PFSK-1 (cell line): ENCODE measurements around the gene THBS3.

Experiments
- FOXP2 ChIP-seq: optimal IDR thresholded peaks from 2 replicates; pipeline ENCODE3; 2011; ENCODE audit warnings: borderline replicate concordance, control low read depth, inconsistent platforms; ENCODE audit not compliant: insufficient read depth; ENCODE audit errors: extremely low read length, extremely low read depth
- POLR2AphosphoS5 ChIP-seq: IDR thresholded peaks from 2 replicates; pipeline ENCODE4 v1.6.1; 2012; ENCODE audit warnings: low read depth, mild to moderate bottlenecking, control low read depth, low read length, moderate library complexity
- SIN3A ChIP-seq: IDR thresholded peaks from 2 replicates; pipeline ENCODE4 v1.6.1; 2012; ENCODE audit warnings: mild to moderate bottlenecking, low read length, moderate library complexity, borderline replicate concordance; ENCODE audit not compliant: insufficient read depth
- TAF1 ChIP-seq: IDR thresholded peaks from 2 replicates; pipeline ENCODE4 v1.6.1; 2012; ENCODE audit warnings: low read length, control low read depth, borderline replicate concordance; ENCODE audit not compliant: insufficient read depth
- TF ChIP-seq, protein P1 (sequence below), 2 experiments: IDR thresholded peaks; 2 replicates each; pipeline versions ENCODE4 v1.6.1 to v1.8.0; 2011 to 2012; ENCODE audit warnings: low read depth in 2 of 2, low read length in 2 of 2, control low read depth in 1 of 2, inconsistent platforms in 1 of 2, mild to moderate bottlenecking in 1 of 2, moderate library complexity in 1 of 2; ENCODE audit not compliant: insufficient read depth in 1 of 2

THBS3 gene

DNA sequence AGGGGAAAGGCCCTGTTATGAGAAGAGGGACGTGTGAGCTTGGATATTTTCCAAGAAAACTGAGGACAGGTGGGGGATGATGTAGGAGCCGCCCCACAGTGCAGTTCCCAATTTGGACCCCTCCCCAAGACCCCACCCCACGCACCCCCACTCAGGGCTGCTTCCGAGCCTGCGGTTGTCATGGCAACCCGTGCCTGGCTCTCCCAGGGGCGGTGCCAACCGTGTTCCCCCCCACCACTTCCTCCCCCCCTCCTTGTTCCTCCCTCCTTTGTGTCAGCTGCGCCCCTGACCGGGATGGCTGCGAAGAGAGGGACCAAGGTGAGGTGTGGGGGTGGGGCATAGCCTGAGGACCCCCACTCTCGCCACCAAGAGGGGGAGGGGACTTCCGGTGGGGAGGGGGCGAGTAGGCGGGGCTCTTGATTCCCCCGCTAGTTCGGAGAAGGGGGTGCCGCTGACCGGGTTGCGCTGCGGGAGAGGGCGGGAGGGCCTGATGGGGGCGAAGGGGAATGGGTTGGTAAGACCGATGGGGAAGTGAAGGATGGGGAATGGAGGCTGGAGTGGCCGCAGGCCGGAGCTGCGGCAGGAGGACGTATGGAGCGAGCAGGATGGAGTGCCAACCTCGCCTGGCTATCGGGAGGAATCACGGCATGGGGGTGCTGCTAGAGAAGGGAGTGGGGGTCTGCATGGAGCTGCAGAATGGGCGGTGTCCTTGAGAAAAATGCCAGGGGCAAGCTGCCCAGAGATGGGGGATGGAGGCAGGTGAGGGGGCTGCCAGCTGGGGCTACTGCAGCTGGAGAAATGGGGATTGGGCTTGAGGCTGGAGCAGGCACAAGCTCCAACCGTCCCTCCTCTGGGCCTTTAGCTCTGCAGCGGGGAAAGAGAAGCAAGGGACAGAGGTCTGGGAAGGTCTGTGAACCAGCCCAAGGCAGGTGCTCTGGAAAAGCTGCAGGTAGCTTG, 33.1 kb downstream of the THBS3 start:
- no peak for TF ChIP-seq TAF1

DNA sequence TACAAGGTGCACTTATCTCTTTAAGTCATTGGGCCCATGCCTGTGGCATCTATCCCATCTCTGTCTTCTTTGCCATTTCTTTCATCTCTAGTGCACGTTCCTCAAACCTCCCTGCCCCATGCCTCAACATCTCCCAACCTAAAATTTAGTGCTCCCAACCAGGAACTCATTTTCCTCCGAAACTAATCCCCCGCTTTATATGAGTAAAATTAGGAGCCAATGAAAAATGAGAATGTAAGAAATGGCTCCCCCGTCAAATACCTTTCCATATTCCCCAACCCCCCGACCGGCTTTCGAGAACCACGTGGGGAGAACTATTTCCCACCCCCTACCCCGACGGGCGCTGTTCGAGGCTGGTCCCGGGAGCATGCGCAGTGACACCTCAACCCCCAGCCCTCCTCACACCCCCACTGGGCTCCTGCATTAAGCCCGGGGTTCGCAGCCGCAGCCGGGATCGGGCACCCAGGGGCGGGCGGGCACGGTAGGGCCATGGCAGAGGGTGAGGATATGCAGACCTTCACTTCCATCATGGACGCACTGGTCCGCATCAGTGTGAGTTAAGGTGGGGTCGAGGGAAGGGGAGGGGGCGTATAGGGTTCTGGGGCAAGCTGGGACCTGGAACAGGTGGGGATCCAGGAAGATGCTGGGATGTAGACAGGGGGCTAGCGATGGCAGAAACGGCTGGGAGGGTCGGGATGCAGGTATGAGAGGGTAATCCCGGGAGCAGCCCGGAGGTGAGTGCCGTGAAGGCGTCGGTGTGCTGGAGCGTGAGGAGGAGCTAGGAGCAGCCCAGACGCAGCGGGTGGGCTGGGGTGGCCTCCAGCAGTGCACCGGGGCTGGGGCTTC, 34.0 kb downstream of the THBS3 start, which contains the start of gene TRIM46:
Gene TRIM46, plus strand, starts transcription at position 372 of the 846 bp plus-strand sequence. Its CDS starts 118 bp downstream, at position 490.
- TF ChIP-seq POLR2AphosphoS5 (no peak), SIN3A (no peak), TAF1 (no peak), FOXP2 (no peak)
- TF ChIP-seq, protein P1, sequence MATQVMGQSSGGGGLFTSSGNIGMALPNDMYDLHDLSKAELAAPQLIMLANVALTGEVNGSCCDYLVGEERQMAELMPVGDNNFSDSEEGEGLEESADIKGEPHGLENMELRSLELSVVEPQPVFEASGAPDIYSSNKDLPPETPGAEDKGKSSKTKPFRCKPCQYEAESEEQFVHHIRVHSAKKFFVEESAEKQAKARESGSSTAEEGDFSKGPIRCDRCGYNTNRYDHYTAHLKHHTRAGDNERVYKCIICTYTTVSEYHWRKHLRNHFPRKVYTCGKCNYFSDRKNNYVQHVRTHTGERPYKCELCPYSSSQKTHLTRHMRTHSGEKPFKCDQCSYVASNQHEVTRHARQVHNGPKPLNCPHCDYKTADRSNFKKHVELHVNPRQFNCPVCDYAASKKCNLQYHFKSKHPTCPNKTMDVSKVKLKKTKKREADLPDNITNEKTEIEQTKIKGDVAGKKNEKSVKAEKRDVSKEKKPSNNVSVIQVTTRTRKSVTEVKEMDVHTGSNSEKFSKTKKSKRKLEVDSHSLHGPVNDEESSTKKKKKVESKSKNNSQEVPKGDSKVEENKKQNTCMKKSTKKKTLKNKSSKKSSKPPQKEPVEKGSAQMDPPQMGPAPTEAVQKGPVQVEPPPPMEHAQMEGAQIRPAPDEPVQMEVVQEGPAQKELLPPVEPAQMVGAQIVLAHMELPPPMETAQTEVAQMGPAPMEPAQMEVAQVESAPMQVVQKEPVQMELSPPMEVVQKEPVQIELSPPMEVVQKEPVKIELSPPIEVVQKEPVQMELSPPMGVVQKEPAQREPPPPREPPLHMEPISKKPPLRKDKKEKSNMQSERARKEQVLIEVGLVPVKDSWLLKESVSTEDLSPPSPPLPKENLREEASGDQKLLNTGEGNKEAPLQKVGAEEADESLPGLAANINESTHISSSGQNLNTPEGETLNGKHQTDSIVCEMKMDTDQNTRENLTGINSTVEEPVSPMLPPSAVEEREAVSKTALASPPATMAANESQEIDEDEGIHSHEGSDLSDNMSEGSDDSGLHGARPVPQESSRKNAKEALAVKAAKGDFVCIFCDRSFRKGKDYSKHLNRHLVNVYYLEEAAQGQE (IDR thresholded peaks at IDR 0.05; ENCODE audit: insufficient read depth in 1 of 2, low read depth in 2 of 2, low read length in 2 of 2), result no peak

DNA sequence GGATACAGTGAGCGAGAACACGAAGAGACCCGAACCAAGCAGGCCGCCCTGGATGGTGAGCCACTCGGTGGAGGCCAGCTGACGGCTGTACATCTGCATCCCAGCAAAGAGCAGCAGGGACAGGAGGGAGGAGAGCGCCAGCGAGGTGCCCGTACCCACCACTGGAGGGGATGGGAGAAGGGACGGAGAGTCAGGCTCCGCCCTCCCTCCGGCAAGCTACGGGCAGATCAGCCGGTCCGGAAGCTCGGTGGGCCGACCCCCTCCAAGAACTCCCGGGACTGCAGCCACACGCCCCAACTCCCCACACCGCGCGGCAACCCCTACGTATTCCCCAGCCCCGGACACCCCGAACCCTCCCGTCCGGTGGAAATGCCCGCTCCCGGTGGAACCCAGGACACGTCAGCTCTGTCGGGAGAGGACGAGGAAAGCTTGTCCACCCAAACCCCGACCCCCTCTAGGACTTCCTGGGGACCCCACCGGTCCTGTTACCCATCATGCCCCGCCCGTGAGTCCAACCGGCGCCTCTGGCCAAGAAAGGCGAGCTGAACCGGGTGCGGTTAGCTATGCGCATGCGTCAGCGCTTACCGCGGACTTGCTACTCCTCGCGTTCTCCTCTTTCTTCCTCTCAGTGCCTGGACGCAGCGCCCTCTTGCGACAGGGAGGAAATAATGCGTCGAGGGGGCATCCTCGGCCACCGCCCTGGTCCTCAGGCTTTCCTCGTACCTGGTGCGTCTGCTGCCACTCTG, 34.8 kb downstream of the THBS3 start, which contains the start of gene KRTCAP2:
Gene KRTCAP2, minus strand, starts transcription at position 573 of the 746 bp plus-strand sequence. Its CDS starts 80 bp downstream, at position 493.
- TF ChIP-seq, protein P1 (IDR thresholded peaks at IDR 0.05; ENCODE audit: insufficient read depth in 1 of 2, low read depth in 2 of 2, low read length in 2 of 2), result peak; percentile 43 to 47; a peak in 1 of 4 replicates
- peak; percentile 84 for TF ChIP-seq TAF1
- peak; percentile 95 for TF ChIP-seq POLR2AphosphoS5
- TF ChIP-seq FOXP2, result no peak
- no peak for TF ChIP-seq SIN3A

DNA sequence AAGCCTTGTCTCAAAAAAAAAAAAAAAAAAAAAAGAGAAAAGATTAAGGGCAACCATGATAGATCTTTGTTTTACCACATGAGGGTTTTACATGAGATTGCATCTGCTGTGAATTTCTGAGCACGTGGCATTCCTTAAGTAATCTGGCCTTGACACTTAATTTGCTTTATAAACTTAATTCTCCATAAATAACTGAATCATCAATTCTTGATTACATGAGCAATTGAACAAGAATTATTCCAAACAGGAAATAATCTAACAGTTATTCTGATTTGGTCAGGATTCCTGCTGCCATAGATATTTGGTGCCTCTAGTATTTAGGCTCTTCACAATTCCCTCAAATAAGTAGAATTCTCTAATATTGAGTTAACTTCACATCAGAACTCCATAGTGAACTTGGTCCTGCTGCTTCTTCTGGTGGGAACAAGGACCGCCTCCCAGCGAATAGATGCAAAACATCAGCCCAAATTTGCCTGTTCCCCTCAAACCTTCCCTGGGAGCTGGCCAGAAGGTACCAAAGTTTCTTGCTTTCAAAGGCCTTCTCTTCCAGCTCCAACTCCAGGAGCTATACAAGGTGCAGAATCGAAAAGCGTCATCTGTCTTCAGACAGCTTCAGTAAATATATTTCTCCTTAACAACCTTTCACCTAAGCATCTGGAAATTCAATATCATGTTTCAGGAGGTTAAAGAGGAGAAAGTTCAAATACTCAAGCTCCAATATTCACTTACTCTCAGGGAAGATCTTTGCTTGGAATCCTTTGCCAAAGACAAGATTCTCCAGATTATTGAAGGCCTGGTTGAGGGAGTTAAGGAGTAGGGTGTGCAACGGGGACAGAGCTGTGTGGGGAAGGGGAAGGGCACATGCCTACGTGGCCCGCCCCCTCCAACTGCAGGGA, 35.6 kb downstream of the THBS3 start:
- TF ChIP-seq, protein P1 (IDR thresholded peaks at IDR 0.05; ENCODE audit: insufficient read depth in 1 of 2, low read depth in 2 of 2, low read length in 2 of 2), result no peak
- TF ChIP-seq SIN3A, result no peak
- no peak for TF ChIP-seq FOXP2
- TF ChIP-seq TAF1, result no peak
- no peak for TF ChIP-seq POLR2AphosphoS5
